ENCODE measurements around the gene SERPINB6. TPM values are rescaled to one million over a fixed set of nuclear protein-coding genes. Genes with fewer than 3 reads are reported as not detected.

SERPINB6 gene
- total and polyA plus RNA-seq, 4 donors = 24.0 to 32.4 (median 31.8) TPM

DNA sequence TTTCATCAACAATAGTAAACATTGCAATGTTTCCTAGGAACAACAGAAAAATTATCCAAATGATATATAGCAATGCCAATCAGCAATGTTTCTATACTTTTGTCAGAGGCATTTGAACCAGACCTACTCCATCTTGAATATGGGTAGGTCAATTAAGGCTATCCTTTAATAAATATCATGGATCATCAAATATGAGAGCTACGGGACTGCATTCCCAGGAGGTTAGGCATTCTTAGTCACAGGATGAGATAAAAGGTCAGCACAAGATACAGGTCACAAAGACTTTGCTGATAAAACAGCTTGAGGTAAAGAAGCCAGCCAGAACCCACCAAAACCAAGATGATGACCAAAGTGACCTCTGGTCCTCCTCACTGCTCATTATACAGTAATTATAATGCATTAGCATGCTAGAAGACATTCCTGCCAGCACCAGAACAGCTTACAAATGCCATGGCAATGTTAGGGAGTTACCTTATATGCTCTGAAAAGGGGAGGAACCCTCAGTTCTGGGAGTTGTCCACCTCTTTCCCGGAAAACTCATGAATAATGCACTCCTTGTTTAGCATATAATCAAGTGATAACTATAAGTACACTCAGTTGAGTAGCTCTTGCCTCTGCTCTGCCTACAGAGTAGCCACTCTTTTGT is 8.6 kb upstream of the SERPINB6 start:
- Histone ChIP-seq H3K4me1 (ENCODE audit: control insufficient read depth in 4 of 4, insufficient read depth in 4 of 4, low read length in 3 of 4) (no peaks in the 10 kb centered on the region), H3K9ac (ENCODE audit: low read depth in 1 of 2, low read length in 2 of 2) (no peak overlapping the region), H3K9me3 (ENCODE audit: control insufficient read depth in 4 of 4, low read length in 3 of 4) (no peaks in the 10 kb centered on the region), H3K27me3 (ENCODE audit: control insufficient read depth in 4 of 4, insufficient read depth in 4 of 4, low read length in 3 of 4) (no peaks in the 10 kb centered on the region), H3K36me3 (ENCODE audit: control insufficient read depth in 4 of 4, insufficient read depth in 3 of 4, low read depth in 1 of 4, low read length in 3 of 4) (no peaks in the 10 kb centered on the region), H3K4me3 (ENCODE audit: low read depth in 1 of 3, low read length in 3 of 3) (no peak overlapping the region), H3K27ac (ENCODE audit: low read depth in 1 of 2, low read length in 2 of 2) (no peak overlapping the region)
- TF ChIP-seq FOXA2 (IDR thresholded peaks at IDR 0.05) = no peak
- no peak for TF ChIP-seq EGR1 (IDR thresholded peaks at IDR 0.05; ENCODE audit: low read depth in 2 of 2)
- TF ChIP-seq TAF1 (conservative IDR thresholded peaks at IDR 0.05) = no peak
- peak; percentile 9 for TF ChIP-seq NR2F2 (IDR thresholded peaks at IDR 0.05)
- 64% methylated on average over 2 of the region's 2 CpGs for WGBS
- no peak for DNase-seq (ENCODE audit: low spot score)

GRCh38 chr6:2978923-2979322 is 7.6 kb upstream of the SERPINB6 start:
- Histone ChIP-seq H3K4me3 (ENCODE audit: low read depth in 1 of 3, low read length in 3 of 3) (no peak overlapping the region), H3K9ac (ENCODE audit: low read depth in 1 of 2, low read length in 2 of 2) (no peak overlapping the region), H3K9me3 (ENCODE audit: control insufficient read depth in 4 of 4, low read length in 3 of 4) (no peaks in the 10 kb centered on the region), H3K4me1 (ENCODE audit: control insufficient read depth in 4 of 4, insufficient read depth in 4 of 4, low read length in 3 of 4) (no peaks in the 10 kb centered on the region), H3K27ac (ENCODE audit: low read depth in 1 of 2, low read length in 2 of 2) (no peak overlapping the region), H3K36me3 (ENCODE audit: control insufficient read depth in 4 of 4, insufficient read depth in 3 of 4, low read depth in 1 of 4, low read length in 3 of 4) (no peaks in the 10 kb centered on the region), H3K27me3 (ENCODE audit: control insufficient read depth in 4 of 4, insufficient read depth in 4 of 4, low read length in 3 of 4) (no peaks in the 10 kb centered on the region)
- TF ChIP-seq, protein P1, sequence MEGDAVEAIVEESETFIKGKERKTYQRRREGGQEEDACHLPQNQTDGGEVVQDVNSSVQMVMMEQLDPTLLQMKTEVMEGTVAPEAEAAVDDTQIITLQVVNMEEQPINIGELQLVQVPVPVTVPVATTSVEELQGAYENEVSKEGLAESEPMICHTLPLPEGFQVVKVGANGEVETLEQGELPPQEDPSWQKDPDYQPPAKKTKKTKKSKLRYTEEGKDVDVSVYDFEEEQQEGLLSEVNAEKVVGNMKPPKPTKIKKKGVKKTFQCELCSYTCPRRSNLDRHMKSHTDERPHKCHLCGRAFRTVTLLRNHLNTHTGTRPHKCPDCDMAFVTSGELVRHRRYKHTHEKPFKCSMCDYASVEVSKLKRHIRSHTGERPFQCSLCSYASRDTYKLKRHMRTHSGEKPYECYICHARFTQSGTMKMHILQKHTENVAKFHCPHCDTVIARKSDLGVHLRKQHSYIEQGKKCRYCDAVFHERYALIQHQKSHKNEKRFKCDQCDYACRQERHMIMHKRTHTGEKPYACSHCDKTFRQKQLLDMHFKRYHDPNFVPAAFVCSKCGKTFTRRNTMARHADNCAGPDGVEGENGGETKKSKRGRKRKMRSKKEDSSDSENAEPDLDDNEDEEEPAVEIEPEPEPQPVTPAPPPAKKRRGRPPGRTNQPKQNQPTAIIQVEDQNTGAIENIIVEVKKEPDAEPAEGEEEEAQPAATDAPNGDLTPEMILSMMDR (IDR thresholded peaks at IDR 0.05; ENCODE audit: low read depth, low read length, missing input control) = no peak
- TF ChIP-seq, protein P2, sequence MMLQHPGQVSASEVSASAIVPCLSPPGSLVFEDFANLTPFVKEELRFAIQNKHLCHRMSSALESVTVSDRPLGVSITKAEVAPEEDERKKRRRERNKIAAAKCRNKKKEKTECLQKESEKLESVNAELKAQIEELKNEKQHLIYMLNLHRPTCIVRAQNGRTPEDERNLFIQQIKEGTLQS (IDR thresholded peaks at IDR 0.05) = no peak
- TF ChIP-seq EGR1 (IDR thresholded peaks at IDR 0.05; ENCODE audit: low read depth in 2 of 2) = no peak
- TF ChIP-seq YY1 (IDR thresholded peaks at IDR 0.05) = no peak
- TF ChIP-seq NR2F2 (IDR thresholded peaks at IDR 0.05) = no peak
- no peak for TF ChIP-seq HNF4A (conservative IDR thresholded peaks at IDR 0.05)
- TF ChIP-seq HNF4G (IDR thresholded peaks at IDR 0.05) = no peak
- no peak for TF ChIP-seq SP1 (IDR thresholded peaks at IDR 0.05)
- TF ChIP-seq, protein P3, sequence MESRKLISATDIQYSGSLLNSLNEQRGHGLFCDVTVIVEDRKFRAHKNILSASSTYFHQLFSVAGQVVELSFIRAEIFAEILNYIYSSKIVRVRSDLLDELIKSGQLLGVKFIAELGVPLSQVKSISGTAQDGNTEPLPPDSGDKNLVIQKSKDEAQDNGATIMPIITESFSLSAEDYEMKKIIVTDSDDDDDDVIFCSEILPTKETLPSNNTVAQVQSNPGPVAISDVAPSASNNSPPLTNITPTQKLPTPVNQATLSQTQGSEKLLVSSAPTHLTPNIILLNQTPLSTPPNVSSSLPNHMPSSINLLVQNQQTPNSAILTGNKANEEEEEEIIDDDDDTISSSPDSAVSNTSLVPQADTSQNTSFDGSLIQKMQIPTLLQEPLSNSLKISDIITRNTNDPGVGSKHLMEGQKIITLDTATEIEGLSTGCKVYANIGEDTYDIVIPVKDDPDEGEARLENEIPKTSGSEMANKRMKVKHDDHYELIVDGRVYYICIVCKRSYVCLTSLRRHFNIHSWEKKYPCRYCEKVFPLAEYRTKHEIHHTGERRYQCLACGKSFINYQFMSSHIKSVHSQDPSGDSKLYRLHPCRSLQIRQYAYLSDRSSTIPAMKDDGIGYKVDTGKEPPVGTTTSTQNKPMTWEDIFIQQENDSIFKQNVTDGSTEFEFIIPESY (IDR thresholded peaks at IDR 0.05) = no peak
- no peak for TF ChIP-seq REST (IDR thresholded peaks at IDR 0.05)
- no peak for TF ChIP-seq JUND (IDR thresholded peaks at IDR 0.05)
- no peak for TF ChIP-seq MAX (IDR thresholded peaks at IDR 0.05)
- no peak for TF ChIP-seq GABPA (IDR thresholded peaks at IDR 0.05 in 1 of 2, conservative IDR thresholded peaks at IDR 0.05 in 1 of 2)
- no peak for TF ChIP-seq TAF1 (conservative IDR thresholded peaks at IDR 0.05)
- TF ChIP-seq FOXA1 (IDR thresholded peaks at IDR 0.05) = no peak
- WGBS = 88% methylated on average over 4 of the region's 4 CpGs
- DNase-seq (ENCODE audit: low spot score) = no peak
